Measurements from ENCODE around the gene AGBL3.

Gene AGBL3

DNA sequence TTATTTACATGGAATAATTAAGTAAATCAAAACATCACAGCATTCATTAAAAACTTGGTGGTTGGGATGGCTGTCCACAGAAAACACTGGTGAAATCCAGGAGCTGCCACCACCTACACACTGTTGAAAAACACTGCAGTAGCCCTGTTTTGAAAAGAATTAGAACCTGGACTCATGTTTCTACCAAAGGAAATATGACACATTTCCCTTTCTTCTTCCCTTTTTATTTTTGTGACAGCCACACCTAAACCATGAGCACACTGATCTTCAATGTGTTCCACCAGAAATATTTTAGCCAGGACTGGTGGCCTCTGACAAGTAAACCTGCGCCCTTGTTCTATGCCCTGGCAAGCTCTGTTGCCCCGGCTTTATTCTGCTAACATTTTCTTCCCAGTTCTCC, 164.8 kb downstream of the AGBL3 start:
- no peak for DNase-seq

DNA sequence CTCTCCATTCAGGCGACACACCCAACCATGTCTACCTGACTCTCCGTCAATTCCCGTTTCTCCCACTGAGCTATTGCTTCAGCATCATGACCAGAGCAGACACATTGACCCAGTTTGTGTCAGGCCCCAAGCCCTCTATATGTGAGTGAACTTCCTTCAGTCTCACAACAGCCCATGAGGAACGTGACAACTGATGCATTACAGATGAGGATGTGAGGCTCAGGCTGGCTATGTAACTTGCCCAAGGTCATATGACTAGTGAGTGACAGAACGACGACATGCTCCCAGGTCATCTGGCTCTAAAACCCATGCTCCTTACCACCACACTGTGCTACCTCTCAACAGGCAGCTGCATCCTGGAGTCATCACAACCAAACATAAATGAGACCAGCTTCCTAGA, 165.2 kb downstream of the AGBL3 start:
- no peak for DNase-seq

DNA sequence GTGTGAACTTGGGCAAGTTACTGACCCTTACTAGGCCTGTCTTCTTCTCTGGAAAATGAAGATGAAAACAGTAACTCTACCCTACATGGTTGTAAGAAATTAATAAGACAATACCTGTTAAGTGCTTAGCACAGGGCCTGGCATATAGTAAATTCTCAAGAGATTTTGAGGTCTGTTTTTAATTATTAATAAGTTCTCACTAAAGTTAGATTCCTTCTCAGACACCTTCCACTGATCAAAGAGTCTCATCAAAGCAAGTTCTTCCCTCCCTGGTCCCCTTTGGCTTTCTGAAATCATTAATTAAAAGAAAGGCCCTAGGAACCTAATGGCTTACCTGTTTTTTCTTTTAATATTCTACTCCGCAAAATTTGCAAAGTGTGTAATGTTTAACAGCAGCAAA, 166.1 kb downstream of the AGBL3 start:
- DNase-seq = no peak

DNA sequence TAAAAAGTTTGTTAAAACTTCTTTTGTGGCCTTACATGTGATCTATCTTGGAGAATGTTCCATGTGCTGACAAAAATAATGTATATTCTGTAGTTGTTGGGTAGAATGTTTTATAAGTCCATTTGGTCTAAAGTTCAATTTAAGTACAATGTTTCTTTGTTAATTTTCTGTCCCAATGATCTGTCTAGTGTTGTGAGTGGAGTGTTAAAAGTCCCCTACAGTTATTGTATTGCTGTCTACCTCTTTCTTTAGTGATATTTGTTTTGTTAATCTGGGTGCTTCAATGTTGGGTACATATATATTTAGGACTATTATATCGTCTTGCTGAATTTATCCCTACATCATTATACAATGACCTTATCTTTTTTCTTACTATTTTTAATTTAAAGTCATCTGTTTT, 168.4 kb downstream of the AGBL3 start:
- DNase-seq = no peak

DNA sequence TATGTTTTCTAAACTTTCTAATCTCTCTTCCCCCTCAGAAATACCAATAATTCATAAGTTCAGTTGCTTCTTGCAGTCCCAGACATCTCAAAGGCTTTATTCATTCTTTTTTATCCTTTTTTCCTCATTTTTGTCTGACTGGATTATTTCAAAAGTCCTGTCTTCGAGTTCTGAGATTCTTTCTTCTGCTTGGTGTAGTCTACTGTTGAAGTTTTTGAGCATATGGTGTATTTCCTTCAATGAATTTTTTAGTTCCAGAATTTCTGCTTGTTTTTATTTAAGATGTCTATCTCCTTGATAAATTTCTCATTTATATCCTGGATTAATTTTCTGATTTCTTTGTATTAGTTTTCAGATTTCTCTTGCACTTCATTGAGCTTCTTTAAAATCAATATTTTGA, 170.0 kb downstream of the AGBL3 start:
- DNase-seq = no peak

DNA sequence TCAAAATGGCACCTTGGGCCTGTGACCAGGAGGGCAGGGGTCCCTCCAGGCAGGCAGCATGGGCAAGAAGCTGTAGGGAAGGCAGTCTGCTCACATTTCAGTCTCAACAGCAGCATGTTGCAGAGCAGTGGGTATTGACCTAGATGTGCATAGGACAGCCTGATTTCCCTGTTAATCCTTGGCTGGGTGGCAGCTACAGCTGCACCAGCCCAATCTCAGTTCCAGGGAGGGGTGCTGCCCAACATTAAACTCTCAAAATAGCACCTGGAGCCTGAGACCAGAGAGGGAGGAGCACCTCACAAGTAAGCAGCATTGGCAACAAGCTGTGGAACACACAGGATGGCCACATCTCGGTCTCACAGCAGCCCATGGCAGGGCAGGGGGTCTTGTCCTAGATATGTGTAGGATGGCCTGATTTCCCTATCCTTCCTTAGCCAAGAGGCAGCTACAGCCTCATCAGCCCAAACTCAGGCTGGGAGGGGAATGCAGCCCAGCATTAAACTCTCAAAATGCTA, 171.9 kb downstream of the AGBL3 start:
- no peak for DNase-seq

DNA sequence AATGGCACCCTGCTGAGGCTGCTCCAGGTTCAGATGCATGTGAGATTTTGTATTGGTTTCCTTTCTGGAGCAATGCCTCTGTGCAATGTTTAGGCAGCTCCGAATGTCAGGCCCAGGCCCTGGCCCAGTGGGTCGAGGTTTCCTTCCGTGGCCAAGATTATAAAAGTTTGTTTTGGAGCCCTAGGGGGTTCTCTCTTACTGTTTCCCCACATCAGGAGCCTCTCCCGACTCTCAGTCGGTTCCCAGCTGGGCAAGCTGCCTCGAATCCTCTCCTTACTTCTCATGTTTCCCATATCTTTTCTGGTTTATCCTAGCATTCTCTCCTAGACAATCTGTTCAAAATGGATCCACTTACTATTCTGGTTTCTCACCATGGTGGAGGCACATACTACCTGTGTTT, 172.6 kb downstream of the AGBL3 start:
- no peak for DNase-seq

DNA sequence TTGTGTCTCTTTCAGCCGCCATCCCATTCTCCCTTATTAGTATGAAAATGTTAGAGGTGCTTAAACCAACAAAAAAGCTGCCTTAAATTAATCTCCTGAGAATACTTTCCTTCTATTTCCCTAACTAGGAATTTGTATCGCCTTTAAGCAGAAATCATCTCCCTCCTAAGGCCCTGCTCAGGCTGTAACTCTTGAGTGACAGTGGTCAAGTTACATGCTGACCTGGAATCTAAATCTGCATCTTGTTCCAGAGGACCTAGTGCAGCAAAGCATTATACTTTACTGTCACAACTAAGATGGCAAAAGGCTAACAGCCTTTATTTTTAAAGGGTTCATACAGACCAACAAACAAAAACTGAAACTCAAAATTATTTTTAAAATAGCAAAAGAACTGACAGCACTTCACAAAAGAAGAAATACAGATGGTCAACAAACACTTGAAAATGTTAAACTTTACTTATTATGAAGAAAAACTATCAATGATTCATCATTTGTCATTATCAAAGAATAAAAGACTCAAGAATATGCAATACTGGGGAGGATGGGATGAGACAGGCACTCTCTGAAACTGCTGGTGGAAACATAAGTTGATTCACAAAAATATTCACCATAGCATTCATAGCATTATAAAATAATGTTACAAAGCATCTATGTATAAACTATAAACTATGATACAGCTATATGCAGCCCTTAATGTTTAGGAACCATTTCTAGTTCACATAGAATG, 173.2 kb downstream of the AGBL3 start:
- no peak for DNase-seq

DNA sequence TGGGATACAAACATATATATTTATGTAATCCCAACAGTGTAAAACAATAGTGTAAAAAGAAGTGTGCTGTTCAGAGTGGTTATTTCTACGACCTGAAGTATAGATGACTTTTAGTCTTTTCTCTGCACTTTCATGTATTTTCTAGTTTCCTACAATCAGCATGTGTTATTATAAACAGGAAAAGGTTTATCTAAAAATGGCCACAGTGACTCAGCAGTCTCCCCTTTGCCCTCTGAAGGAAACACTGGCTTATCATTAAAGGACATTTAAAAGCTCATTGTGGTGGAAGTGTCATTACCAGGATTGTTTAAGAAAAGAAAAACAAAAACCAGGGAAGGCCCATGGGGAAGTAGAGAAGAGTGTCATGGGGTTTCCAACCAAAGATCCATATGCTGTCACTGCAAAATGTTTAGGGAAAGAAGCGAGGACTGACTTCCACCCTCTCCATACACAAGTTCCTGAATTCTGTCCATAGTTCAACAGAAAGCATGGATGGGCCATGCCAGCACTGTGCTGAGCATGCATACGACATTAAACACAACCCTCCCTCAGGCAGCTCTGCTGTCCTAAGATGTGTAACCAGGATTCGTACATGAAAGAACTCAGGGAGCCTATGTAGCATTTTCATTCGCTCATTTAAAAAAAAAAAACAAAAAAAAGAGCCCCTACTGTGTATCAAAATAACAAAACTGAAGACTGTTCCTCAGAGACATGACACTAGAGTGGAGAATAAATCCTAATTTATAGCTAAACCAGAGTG, 174.0 kb downstream of the AGBL3 start:
- DNase-seq = no peak

DNA sequence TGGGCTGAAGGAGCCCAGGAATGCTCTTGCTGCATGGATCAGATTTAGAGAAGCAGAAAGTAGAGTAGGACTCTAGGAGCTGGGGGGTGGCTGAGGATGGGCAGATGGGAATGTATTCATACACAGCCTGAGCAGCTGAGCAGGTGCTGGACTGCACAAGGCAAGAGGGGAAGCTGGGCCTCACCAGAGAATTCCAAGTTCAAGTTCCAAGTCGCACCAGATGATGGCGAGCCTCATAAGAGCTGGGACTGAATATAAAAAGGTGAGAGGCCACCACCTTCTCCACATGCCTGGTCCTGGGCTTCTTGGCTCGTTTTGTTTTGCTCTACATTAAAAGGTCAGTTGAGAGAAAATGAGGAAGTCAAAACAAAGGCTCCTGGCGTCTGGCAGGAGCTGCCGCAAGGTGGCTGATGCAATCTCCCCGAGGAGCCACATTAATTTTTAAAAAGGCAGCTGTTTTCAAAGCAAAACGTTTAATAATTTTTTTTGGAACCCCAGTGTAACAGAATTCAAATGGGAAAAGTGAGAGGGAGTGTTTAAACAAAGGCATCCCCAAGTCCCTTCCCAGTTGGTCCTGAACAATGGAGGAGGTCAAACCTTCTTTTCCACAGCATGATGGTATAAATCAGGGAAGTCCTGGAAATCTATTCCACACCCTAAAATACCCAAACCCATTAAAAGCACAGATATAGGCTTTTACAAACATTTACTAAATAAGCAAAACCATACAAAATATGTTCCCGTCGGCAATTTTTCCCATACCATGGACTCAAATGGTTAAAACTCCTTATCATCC, 174.7 kb downstream of the AGBL3 start:
- DNase-seq = no peak

DNA sequence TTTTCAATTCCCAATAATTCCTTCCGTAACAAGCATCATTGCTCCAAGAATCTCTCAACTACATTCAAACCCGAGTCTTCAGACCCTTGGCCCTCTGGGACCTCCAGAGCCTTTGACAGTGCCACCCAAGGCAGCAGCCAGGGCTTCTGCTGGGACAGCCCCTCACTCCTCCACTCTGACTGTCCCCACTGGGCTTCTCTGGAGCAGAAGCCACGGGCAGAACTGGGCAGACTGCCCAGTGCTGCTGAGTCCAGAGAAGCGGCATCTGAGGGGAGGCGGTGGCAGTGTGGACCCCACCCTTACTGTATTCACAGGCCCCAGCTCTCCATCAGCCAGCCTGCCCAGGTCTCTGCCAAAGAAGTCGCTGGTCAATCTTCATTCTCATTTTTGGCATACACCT, 175.4 kb downstream of the AGBL3 start:
- no peak for DNase-seq

DNA sequence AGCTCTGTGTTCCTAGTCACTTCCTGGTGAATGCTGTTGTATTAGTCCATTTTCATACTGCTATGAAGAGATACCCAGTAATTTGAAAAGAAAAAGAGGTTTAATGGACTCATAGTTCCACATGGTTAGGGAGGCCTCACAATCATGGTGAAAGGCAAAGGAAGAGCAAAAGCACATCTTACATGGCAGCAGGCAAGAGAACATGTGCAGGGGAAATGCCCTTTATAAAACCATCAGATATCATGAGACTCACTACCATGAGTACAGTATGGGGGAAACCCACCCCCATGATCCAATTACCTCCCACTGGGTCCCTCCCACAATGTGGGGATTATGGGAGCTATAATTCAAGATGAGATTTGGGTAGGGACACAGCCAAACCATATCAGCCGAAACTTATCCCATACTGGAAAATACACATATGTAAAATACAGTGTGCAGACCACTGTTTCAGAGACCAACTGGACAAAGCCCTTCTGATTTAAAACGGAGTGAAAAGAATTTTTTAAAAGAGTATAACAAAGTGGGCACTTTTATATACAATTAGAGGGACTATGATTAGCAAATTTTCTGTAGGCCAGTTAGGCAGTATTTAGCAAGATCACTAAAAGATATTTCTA, 176.2 kb downstream of the AGBL3 start:
- no peak for DNase-seq

DNA sequence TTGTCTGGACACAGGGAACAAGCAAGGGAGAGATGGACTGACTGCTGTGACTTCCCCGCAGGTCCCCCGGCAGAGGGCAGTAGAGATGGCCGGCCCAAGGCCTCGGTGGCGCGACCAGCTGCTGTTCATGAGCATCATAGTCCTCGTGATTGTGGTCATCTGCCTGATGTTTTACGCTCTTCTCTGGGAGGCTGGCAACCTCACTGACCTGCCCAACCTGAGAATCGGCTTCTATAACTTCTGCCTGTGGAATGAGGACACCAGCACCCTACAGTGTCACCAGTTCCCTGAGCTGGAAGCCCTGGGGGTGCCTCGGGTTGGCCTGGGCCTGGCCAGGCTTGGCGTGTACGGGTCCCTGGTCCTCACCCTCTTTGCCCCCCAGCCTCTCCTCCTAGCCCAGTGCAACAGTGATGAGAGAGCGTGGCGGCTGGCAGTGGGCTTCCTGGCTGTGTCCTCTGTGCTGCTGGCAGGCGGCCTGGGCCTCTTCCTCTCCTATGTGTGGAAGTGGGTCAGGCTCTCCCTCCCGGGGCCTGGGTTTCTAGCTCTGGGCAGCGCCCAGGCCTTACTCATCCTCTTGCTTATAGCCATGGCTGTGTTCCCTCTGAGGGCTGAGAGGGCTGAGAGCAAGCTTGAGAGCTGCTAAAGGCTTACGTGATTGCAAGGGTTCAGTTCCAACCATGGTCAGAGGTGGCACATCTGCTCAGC, 178.2 kb downstream of the AGBL3 start:
- DNase-seq = no peak

DNA sequence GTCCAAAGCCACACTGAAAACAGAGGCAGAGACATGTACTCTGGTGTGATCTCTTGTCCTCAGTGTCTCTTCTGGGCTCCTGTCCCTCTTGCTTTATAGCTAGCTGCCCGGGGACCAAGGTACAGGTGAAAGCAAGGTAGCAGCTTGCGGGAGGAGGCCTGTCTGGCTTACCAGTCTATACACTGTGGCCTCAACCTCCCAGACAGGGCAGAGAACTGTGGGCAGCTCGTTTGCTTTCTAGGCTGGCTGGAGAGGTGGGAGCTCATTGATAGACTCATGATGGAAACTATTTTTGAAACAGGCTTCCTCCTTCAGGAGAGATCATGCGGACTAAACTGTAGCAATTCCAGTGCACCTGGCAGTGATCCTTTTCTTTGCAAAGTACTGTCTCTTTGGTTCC, 179.6 kb downstream of the AGBL3 start:
- no peak for DNase-seq

DNA sequence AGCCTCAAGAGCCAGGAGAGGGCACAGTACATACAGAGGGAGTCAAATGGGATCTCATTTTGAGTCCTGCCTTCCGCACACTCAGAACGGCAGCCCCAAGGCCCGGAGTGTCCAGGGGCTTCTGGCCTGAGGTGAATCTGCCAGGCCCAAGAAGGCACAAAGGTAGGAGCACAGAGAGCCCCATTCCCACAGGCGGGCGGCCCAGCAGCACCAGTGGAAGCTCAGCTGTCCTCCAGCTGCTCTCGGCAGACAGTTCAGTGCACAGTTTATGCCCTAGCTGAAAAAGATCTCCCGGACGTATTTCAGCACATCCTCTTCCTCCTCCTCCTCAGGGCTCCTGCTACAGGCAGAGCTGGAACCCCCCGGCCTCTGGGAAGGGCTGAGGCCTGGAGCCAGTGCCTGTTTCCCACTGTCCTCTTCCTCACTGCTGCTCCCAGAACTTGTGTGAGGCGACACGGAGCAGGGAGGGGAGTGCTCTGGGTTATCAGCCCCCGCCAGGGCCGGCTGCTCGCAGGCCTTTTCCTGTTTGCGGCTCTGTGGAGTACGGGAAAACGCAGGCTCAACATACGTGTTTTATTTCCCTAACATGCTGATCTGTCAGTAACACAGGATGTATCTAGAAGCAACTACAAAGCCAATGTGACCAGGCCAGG, 180.2 kb downstream of the AGBL3 start:
- DNase-seq = no peak

DNA sequence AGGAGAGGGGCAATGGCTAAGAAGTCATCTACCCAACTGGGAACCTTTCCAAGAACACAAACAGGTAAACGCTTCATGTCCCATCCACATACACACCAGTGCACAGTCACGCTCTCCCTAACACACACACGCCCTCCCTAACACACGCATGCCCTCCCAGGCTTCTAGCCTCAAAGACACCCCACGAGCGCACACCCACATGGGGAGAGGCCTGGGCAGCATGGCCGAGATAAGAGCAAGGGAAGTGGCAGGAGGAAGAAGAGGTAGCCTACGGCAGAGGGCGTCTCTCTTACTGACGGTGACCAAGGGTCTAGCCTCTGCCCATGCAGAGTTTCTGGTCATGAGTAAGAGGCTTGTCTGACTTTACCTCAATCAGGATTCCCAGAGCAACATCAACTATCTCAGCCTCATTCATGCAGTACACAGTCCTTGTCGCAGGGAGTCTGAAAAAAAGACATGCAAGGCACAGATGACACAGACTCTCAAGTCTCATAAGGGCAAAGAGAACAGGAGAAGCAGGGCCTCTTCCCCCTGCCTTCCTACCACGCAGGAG, 181.1 kb downstream of the AGBL3 start:
- no peak for DNase-seq

DNA sequence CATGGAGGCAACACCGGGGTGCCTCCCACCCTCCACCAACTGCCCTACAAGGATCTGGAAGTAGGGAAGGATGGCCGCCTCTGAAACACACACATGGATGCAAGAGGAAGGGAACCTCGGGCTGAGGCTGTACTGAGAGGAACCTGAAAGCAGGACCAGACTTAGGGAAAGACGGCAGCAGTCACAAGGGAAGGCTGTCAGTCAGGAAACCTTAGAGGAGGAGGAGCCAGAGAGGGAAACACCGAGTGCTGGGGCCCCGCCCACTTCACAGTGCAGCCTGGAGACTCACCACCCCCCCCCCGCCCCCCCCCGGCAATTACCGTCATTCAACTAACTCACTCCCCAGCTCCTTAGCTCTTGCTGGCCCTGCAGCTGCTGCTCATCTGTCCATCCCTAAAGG, 181.7 kb downstream of the AGBL3 start:
- no peak for DNase-seq

DNA sequence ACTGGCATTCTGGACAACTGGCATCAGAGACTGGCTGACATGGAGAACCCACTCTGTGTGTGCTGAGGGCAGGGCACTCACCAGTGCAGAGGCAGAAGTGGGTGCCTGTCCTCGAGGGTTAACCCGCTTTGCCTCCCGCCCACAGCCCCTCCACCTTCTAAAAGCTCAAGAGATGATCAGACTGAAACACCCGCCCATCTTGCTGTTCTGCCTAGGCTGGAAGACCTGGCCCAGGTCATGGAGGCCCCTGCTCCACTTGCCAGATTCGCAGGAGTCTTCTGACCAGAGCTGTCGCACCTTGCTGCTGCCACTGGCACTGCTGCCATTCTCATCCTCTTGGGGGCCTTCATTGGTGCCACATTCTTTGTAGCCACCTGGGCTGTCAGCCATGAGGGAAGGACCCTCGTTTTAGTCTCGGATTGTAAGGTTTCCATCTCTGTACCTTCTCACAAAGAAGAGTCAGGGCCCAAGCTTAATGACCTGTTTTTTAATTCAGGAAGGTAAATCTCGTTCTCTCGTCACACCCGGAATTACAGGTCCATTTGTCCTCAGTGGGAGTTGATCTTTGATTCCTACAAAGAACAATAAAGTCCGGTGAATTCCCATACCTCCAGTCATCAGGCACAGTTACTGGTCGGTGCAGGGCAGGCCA, 182.3 kb downstream of the AGBL3 start:
- DNase-seq = no peak

DNA sequence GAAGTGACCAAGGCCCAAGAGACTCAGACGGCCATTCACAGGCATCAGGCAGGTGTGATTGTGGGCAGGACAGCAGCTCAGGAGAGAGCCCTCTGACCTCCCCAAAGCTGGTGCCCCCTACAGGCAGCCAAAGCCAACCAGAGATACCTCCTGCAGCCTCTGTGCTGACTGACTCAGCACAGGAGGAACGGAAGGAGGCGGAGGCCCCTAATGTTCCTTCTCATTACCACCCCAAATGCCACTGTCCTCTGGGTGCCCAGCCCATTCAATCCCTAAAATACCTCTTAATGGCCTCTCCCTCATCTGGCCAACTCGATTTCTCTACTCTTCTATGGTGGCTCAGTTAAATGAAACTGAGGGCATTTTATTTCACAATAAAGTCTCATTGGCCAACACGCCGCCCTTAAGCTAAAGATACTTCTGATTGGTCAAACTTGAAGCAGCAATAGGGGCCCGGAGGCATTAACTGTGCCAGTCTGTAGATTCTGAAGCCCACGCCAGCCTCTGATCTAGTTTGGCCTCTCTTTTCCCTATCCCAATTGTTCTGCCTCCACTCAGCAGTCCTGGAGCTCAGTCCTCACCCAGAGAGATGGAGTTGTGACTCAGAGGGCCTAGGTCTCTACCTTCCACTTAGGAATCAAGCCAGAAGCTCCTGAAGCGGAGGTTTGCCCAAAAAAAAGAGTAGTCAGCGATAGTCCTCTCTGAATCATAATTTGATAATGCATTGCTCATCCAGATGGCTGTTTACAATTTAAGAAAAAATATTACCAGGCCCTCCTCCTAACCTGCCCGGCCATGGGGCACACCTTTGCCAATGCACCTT, 183.0 kb downstream of the AGBL3 start:
- peak; percentile 55 for DNase-seq

DNA sequence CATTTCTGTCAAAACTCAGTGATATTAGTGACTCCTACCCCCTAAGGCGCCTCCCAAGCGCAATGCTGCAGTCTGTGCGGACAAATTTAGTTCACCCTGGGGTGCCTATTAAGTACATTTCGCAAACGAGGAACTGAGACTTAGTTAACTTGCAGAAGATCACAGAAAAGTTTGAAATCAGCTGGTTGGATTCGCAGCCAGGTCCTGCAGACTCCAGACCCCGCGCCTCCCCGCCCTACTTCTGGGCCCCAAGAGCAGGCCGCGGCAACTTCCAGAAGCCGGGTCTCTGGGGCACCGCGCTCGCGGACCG, 183.6 kb downstream of the AGBL3 start:
- peak; percentile 28 for DNase-seq

Measured in activated naive CD4-positive, alpha-beta T cell treated with anti-CD3 and anti-CD28 coated beads, Interleukin-2, amount 50 U/mL, for 16 hours (primary cell).